Measurements from ENCODE around the gene EVA1A.

GRCh38 chr2:75464348-75464946 is 96.3 kb downstream of the EVA1A start:
- no peak for TF ChIP-seq EZH2 (IDR thresholded peaks at IDR 0.05; ENCODE audit: insufficient read depth, poor library complexity, severe bottlenecking)
- no peak for TF ChIP-seq EZH2phosphoT487 (IDR thresholded peaks at IDR 0.05; ENCODE audit: insufficient read depth, low read depth)

All from GM23248 (cell line).